Endothelial cell of umbilical vein (primary cell): ENCODE data around the gene GALNT12.

ENCODE experiments used
- CTCF ChIP-seq, 2 donors: IDR thresholded peaks; 1 replicate in 1 of 2; 2 replicates in 1 of 2; pipeline ENCODE4 v1.5.1; 2011; ENCODE audit warnings: low read length in 2 of 2, mild to moderate bottlenecking in 2 of 2, moderate library complexity in 2 of 2, control low read depth in 1 of 2, inconsistent platforms in 1 of 2, low read depth in 1 of 2; ENCODE audit not compliant: insufficient read depth in 1 of 2; ENCODE audit errors: extremely low read depth in 1 of 2
- EZH2 ChIP-seq: IDR thresholded peaks from 2 replicates; pipeline ENCODE4 v1.6.1; 2012; ENCODE audit warnings: borderline replicate concordance, low read depth, mild to moderate bottlenecking, moderate library complexity, low read length, inconsistent platforms; ENCODE audit not compliant: severe bottlenecking
- FOS ChIP-seq: IDR thresholded peaks from 2 replicates; pipeline ENCODE4 v1.6.1; 2011; ENCODE audit warnings: mild to moderate bottlenecking, low read length, moderate library complexity, borderline replicate concordance; ENCODE audit not compliant: insufficient read depth
- GATA2 ChIP-seq: IDR thresholded peaks from 2 replicates; pipeline ENCODE4 v1.7.0; 2011; ENCODE audit warnings: low read depth, mild to moderate bottlenecking, moderate library complexity, mixed read lengths, low read length; ENCODE audit not compliant: insufficient read length, insufficient read depth
- JUN ChIP-seq: IDR thresholded peaks from 2 replicates; pipeline ENCODE4 v1.6.1; 2011; ENCODE audit warnings: borderline replicate concordance, low read depth; ENCODE audit not compliant: insufficient read length, insufficient read depth
- MAX ChIP-seq: IDR thresholded peaks from 2 replicates; pipeline ENCODE4 v1.6.1; 2011; ENCODE audit not compliant: insufficient read depth, insufficient read length
- MYC ChIP-seq: IDR thresholded peaks from one replicate; pipeline ENCODE4 v1.6.1; 2011; ENCODE audit warnings: mild to moderate bottlenecking, low read depth, low read length
- POLR2A ChIP-seq: IDR thresholded peaks from 2 replicates; pipeline ENCODE4 v1.6.1; 2012; ENCODE audit warnings: low read depth, mild to moderate bottlenecking, control low read depth, low read length
- POLR2AphosphoS5 ChIP-seq: IDR thresholded peaks from 2 replicates; pipeline ENCODE4 v1.6.1; 2012; ENCODE audit warnings: low read depth, mild to moderate bottlenecking, control low read depth, low read length, moderate library complexity; ENCODE audit not compliant: insufficient read depth

GRCh38 chr9:98867429-98868168 lies 60.1 kb downstream of the GALNT12 start:
- no peak for TF ChIP-seq CTCF (IDR thresholded peaks at IDR 0.05; ENCODE audit: extremely low read depth in 1 of 2, insufficient read depth in 1 of 2, low read depth in 1 of 2, low read length in 2 of 2)
- TF ChIP-seq POLR2AphosphoS5, result no peak
- no peak for TF ChIP-seq POLR2A
- TF ChIP-seq EZH2, result no peak
- TF ChIP-seq MAX, result no peak
- no peak for TF ChIP-seq GATA2
- no peak for TF ChIP-seq JUN
- no peak for TF ChIP-seq MYC
- TF ChIP-seq FOS, result no peak
